IMR-90 (cell line): Measurements from ENCODE around the gene PROZ. TPM values are rescaled to one million over a fixed set of nuclear protein-coding genes. Genes with fewer than 3 reads are reported as not detected.

Experiments used
- ATAC-seq: fragments of 200-7000 bp; cut with Tn5 transposase; 2 replicates; pipeline ENCODE4 v1.9.1; 2020; ENCODE audit warnings: low read depth, mild to moderate bottlenecking, moderate library complexity
- BruUV-seq: library from RNA; stranded (reverse); fragments of 400-500 nt; replicated peaks from 2 replicates; lab custom pipeline; 2021; lab: Mats Ljungman, UMichigan
- CTCF ChIA-PET: fragments of 300-600 bp; formaldehyde crosslinking; extraction: SDS; loops from one replicate; lab custom pipeline; 2021; ENCODE audit warnings: antibody characterized with exemption; lab: Yijun Ruan, JAX
- POLR2A ChIA-PET: fragments of 300-600 bp; sonication (Branson Sonifier 250); formaldehyde crosslinking; loops from one replicate; lab custom pipeline; 2022; ENCODE audit warnings: antibody characterized with exemption; ENCODE audit not compliant: unreplicated experiment; lab: Charles Lee
- DNase-seq: peaks from one replicate; pipeline ENCODE4 v3.0.0; 2013
- H2AFZ ChIP-seq: replicated peaks from 2 replicates; pipeline ENCODE3; 2013; ENCODE audit warnings: low read length, mild to moderate bottlenecking; ENCODE audit not compliant: poor library complexity
- H2AK5ac ChIP-seq: 2 replicates; pipeline ENCODE4 v1.6.1; 2013; ENCODE audit warnings: low read depth, low read length, inconsistent platforms
- H2AK9ac ChIP-seq: replicated peaks from 2 replicates; pipeline ENCODE3; 2013; ENCODE audit warnings: mild to moderate bottlenecking, low read depth, low read length, moderate library complexity; ENCODE audit not compliant: poor library complexity
- H2BK120ac ChIP-seq: 2 replicates; pipeline ENCODE4 v1.6.1; 2013; ENCODE audit warnings: low read depth, low read length, inconsistent platforms
- H2BK15ac ChIP-seq: 3 replicates; pipeline ENCODE4 v1.6.1; 2013; ENCODE audit warnings: low read depth, low read length, inconsistent platforms
- H2BK20ac ChIP-seq: 2 replicates; pipeline ENCODE4 v1.6.1; 2013; ENCODE audit warnings: low read depth, mild to moderate bottlenecking, inconsistent platforms, low read length, moderate library complexity
- H2BK5ac ChIP-seq: 2 replicates; pipeline ENCODE4 v1.6.1; 2013; ENCODE audit warnings: mild to moderate bottlenecking, low read depth, low read length, inconsistent platforms; ENCODE audit not compliant: poor library complexity, severe bottlenecking
- H3K14ac ChIP-seq: replicated peaks from 2 replicates; pipeline ENCODE4 v1.6.1; 2013; ENCODE audit warnings: low read depth, low read length, inconsistent platforms
- H3K18ac ChIP-seq: 2 replicates; pipeline ENCODE4 v1.6.1; 2013; ENCODE audit warnings: low read depth, low read length, control low read depth
- H3K23ac ChIP-seq: 2 replicates; pipeline ENCODE4 v1.6.1; 2013; ENCODE audit warnings: low read depth, low read length, inconsistent platforms
- H3K27ac ChIP-seq: 2 replicates; pipeline ENCODE4 v1.5.1; 2013; ENCODE audit warnings: mild to moderate bottlenecking, control low read depth, low read length; ENCODE audit not compliant: insufficient read depth
- H3K27me3 ChIP-seq: 2 replicates; pipeline ENCODE4 v1.6.1; 2013; ENCODE audit warnings: low read length; ENCODE audit not compliant: control insufficient read depth, insufficient read depth
- H3K36me3 ChIP-seq: 2 replicates; pipeline ENCODE4 v1.6.1; 2013; ENCODE audit warnings: low read length, mixed read lengths; ENCODE audit not compliant: control insufficient read depth, insufficient read depth
- H3K4ac ChIP-seq: 2 replicates; pipeline ENCODE4 v1.6.1; 2013; ENCODE audit warnings: low read depth, low read length, inconsistent platforms
- H3K4me1 ChIP-seq: 2 replicates; pipeline ENCODE4 v1.6.1; 2013; ENCODE audit warnings: low read length, mixed read lengths; ENCODE audit not compliant: control insufficient read depth, insufficient read depth
- H3K4me2 ChIP-seq: 2 replicates; pipeline ENCODE4 v1.6.1; 2013; ENCODE audit warnings: low read depth, mild to moderate bottlenecking, control low read depth, low read length, moderate library complexity
- H3K4me3 ChIP-seq: 2 replicates; pipeline ENCODE4 v1.5.1; 2013; ENCODE audit warnings: low read depth, mild to moderate bottlenecking, control low read depth, low read length, moderate library complexity; ENCODE audit not compliant: insufficient read depth
- H3K56ac ChIP-seq: 2 replicates; pipeline ENCODE4 v1.6.1; 2013; ENCODE audit warnings: low read length, inconsistent platforms; ENCODE audit not compliant: insufficient read depth; ENCODE audit errors: extremely low read depth
- H3K79me1 ChIP-seq, 2 experiments: 2 replicates each; pipeline ENCODE4 v1.6.1; 2013; ENCODE audit warnings: low read length in 2 of 2, inconsistent platforms in 1 of 2, low read depth in 1 of 2
- H3K9ac ChIP-seq: 2 replicates; pipeline ENCODE4 v1.6.1; 2013; ENCODE audit warnings: low read depth, low read length, control low read depth
- H3K9me1 ChIP-seq: 2 replicates; pipeline ENCODE4 v1.6.1; 2013; ENCODE audit warnings: low read length, inconsistent platforms; ENCODE audit not compliant: insufficient read depth
- H3K9me3 ChIP-seq: 2 replicates; pipeline ENCODE4 v1.6.1; 2013; ENCODE audit warnings: low read length; ENCODE audit not compliant: control insufficient read depth, insufficient read depth
- H4K20me1 ChIP-seq: 2 replicates; pipeline ENCODE4 v1.6.1; 2013; ENCODE audit warnings: low read length, inconsistent platforms; ENCODE audit not compliant: insufficient read depth
- H4K5ac ChIP-seq: 2 replicates; pipeline ENCODE4 v1.6.1; 2013; ENCODE audit warnings: mild to moderate bottlenecking, low read depth, low read length, control low read depth
- H4K8ac ChIP-seq, 2 experiments: 2 replicates each; pipeline ENCODE4 v1.6.1; 2013; ENCODE audit warnings: low read depth in 2 of 2, low read length in 2 of 2, control low read depth in 1 of 2, inconsistent platforms in 1 of 2
- H4K91ac ChIP-seq: 2 replicates; pipeline ENCODE4 v1.6.1; 2013; ENCODE audit warnings: low read depth, low read length, inconsistent platforms; ENCODE audit not compliant: insufficient read depth
- BHLHE40 ChIP-seq: fragments of 150-350 bp; IDR thresholded peaks from 2 replicates; pipeline ENCODE4 v1.6.1; 2016; ENCODE audit warnings: mild to moderate bottlenecking, low read depth, low read length
- CEBPB ChIP-seq: IDR thresholded peaks from 2 replicates; pipeline ENCODE4 v1.6.1; 2012; ENCODE audit warnings: low read depth, low read length, improper control_type of control experiment
- CHD1 ChIP-seq: IDR thresholded peaks from 2 replicates; pipeline ENCODE4 v1.6.1; 2012; ENCODE audit warnings: low read depth, low read length, improper control_type of control experiment
- ELK1 ChIP-seq: fragments of 150-350 bp; IDR thresholded peaks from 2 replicates; pipeline ENCODE4 v1.6.1; 2016; ENCODE audit warnings: low read depth, mild to moderate bottlenecking, low read length, moderate library complexity, borderline replicate concordance
- MAFK ChIP-seq: IDR thresholded peaks from 2 replicates; pipeline ENCODE4 v1.6.1; 2012; ENCODE audit warnings: low read depth, low read length, improper control_type of control experiment
- MAZ ChIP-seq: IDR thresholded peaks from 2 replicates; pipeline ENCODE4 v1.6.1; 2012; ENCODE audit warnings: low read depth, mild to moderate bottlenecking, low read length, improper control_type of control experiment, moderate library complexity, borderline replicate concordance
- MXI1 ChIP-seq: IDR thresholded peaks from 2 replicates; pipeline ENCODE4 v1.6.1; 2012; ENCODE audit warnings: low read depth, mild to moderate bottlenecking, low read length, moderate library complexity, borderline replicate concordance
- NFE2L2 ChIP-seq: fragments of 150-350 bp; IDR thresholded peaks from 2 replicates; pipeline ENCODE4 v1.6.1; 2016; ENCODE audit warnings: low read depth, mild to moderate bottlenecking, low read length
- POLR2A ChIP-seq: IDR thresholded peaks from 2 replicates; pipeline ENCODE4 v1.6.1; 2012; ENCODE audit warnings: mild to moderate bottlenecking, low read depth, low read length
- RAD21 ChIP-seq: IDR thresholded peaks from 2 replicates; pipeline ENCODE4 v1.6.1; 2012; ENCODE audit warnings: low read length, improper control_type of control experiment
- RCOR1 ChIP-seq: IDR thresholded peaks from 2 replicates; pipeline ENCODE4 v1.6.1; 2012; ENCODE audit warnings: mild to moderate bottlenecking, low read length, improper control_type of control experiment; ENCODE audit not compliant: insufficient replicate concordance
- RFX5 ChIP-seq: IDR thresholded peaks from 2 replicates; pipeline ENCODE4 v1.8.0; 2012; ENCODE audit warnings: low read depth, mild to moderate bottlenecking, low read length, moderate library complexity
- SMC3 ChIP-seq: fragments of 150-350 bp; IDR thresholded peaks from 2 replicates; pipeline ENCODE4 v1.6.1; 2016; ENCODE audit warnings: low read depth, mild to moderate bottlenecking, antibody characterized with exemption, low read length, moderate library complexity
- WGBS, 2 experiments: methylation state at CpG; one replicate each; pipeline versions ENCODE4 v1.1.5 to v1.1.7; 2013; ENCODE audit warnings: missing lambda C conversion rate in 2 of 2; ENCODE audit not compliant: insufficient read length in 1 of 2; ENCODE audit errors: extremely low coverage in 2 of 2; 5-methylcytosine and 5-hydroxymethylcytosine counted together
- dilution Hi-C: fragments of 300-500 bp; cut with HindIII; formaldehyde crosslinking; loops from one replicate; pipeline ENCODE4 v1.14.3; 2018; ENCODE audit warnings: low sequenced_read_pairs; ENCODE audit not compliant: unreplicated experiment
- in situ Hi-C: fragments of 300-500 bp; cut with MboI; formaldehyde crosslinking; loops from 3 replicates; pipeline ENCODE4 v1.14.3; 2019; ENCODE audit warnings: low sequenced_read_pairs, inconsistent platforms, mixed read lengths
- intact Hi-C: fragments of 100-400 bp; cut with micrococcal nuclease; formaldehyde crosslinking; loops from 2 replicates; pipeline ENCODE4 v1.10.0; 2022
- polyA plus RNA-seq, 3 experiments: library from polyadenylated mRNA; depleted of rRNA; stranded (reverse); fragments of >200 nt; gene quantifications; 2 replicates each; pipeline ENCODE4 v1.2.3, GENCODE V29; 2012; ENCODE audit warnings: low replicate concordance in 1 of 3
- total RNA-seq: library from RNA; depleted of rRNA; stranded (reverse); fragments of >200 nt; gene quantifications from 2 replicates; pipeline ENCODE4 v1.2.3, GENCODE V29; 2012
- TF ChIP-seq, protein P1 (sequence below): conservative IDR thresholded peaks from 2 replicates; pipeline ENCODE4 v1.5.1; 2012; ENCODE audit warnings: mild to moderate bottlenecking, low read depth, low read length, improper control_type of control experiment
- TF ChIP-seq, protein P2 (sequence below): fragments of 150-350 bp; IDR thresholded peaks from 2 replicates; pipeline ENCODE4 v1.6.1; 2017; ENCODE audit warnings: mild to moderate bottlenecking, antibody characterized with exemption, low read length, low read depth

PROZ gene
- total and polyA plus RNA-seq, 2 of the 4 experiments (the other 2 are of a cell fraction) = not detected

DNA sequence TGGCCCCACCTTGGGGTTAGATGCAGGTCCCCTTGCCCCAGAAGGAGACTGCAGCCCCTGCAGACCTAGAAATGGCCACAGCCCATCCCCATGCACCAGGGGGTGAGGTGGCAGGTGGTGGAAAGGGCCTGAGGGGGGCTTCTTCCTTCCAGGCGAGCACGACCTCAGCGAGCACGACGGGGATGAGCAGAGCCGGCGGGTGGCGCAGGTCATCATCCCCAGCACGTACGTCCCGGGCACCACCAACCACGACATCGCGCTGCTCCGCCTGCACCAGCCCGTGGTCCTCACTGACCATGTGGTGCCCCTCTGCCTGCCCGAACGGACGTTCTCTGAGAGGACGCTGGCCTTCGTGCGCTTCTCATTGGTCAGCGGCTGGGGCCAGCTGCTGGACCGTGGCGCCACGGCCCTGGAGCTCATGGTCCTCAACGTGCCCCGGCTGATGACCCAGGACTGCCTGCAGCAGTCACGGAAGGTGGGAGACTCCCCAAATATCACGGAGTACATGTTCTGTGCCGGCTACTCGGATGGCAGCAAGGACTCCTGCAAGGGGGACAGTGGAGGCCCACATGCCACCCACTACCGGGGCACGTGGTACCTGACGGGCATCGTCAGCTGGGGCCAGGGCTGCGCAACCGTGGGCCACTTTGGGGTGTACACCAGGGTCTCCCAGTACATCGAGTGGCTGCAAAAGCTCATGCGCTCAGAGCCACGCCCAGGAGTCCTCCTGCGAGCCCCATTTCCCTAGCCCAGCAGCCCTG is 40.0 kb upstream of the PROZ start:
- Histone ChIP-seq H4K20me1 (no peaks in the 10 kb centered on the region), H2BK120ac (no peak overlapping the region), H3K9me3 (no peaks in the 10 kb centered on the region; the same call in 1 of the 2 replicates), H3K36me3 (no peaks in the 10 kb centered on the region), H2AK9ac (no peak overlapping the region), H2BK5ac (no peak overlapping the region), H2AFZ (no peak overlapping the region), H3K9me1 (peaks cover 11% of the 10 kb centered on the region; the same call in 1 of the 2 replicates), H3K56ac (no peak overlapping the region), H3K4me3 (no peak overlapping the region), H3K4me1 (peaks cover 6% of the 10 kb centered on the region; the same call in 1 of the 2 replicates), H3K14ac (no peak overlapping the region), H3K9ac (no peak overlapping the region), H2AK5ac (no peak overlapping the region), H4K8ac (no peak overlapping the region), H3K4me2 (no peak overlapping the region), H4K5ac (no peak overlapping the region), H3K18ac (no peak overlapping the region), H3K79me1 (no peaks in the 10 kb centered on the region), H2BK15ac (no peak overlapping the region), H3K27ac (no peak overlapping the region), H3K23ac (no peak overlapping the region), H2BK20ac (no peak overlapping the region), H4K91ac (no peak overlapping the region), H3K4ac (no peak overlapping the region), H3K27me3 (peaks cover 3% of the 10 kb centered on the region)
- intact Hi-C loops (no loop called here), in situ Hi-C loops (no loop called here), dilution Hi-C loops (no loop called here)
- ChIA-PET CTCF (no interaction called here), POLR2A (no interaction called here)
- DNase-seq = no peak
- no peak for ATAC-seq
- WGBS, 2 experiments = 89% methylated on average over 39 of the region's 42 CpGs; no CpG with 5 or more reads in 1 of the 2 experiments
- no TSS peak for BruUV-seq
- TF ChIP-seq ELK1 = no peak
- no peak for TF ChIP-seq MXI1
- TF ChIP-seq, protein P1, sequence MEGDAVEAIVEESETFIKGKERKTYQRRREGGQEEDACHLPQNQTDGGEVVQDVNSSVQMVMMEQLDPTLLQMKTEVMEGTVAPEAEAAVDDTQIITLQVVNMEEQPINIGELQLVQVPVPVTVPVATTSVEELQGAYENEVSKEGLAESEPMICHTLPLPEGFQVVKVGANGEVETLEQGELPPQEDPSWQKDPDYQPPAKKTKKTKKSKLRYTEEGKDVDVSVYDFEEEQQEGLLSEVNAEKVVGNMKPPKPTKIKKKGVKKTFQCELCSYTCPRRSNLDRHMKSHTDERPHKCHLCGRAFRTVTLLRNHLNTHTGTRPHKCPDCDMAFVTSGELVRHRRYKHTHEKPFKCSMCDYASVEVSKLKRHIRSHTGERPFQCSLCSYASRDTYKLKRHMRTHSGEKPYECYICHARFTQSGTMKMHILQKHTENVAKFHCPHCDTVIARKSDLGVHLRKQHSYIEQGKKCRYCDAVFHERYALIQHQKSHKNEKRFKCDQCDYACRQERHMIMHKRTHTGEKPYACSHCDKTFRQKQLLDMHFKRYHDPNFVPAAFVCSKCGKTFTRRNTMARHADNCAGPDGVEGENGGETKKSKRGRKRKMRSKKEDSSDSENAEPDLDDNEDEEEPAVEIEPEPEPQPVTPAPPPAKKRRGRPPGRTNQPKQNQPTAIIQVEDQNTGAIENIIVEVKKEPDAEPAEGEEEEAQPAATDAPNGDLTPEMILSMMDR = no peak
- no peak for TF ChIP-seq RFX5
- no peak for TF ChIP-seq RCOR1
- TF ChIP-seq NFE2L2 = no peak
- no peak for TF ChIP-seq MAFK
- no peak for TF ChIP-seq BHLHE40
- TF ChIP-seq MAZ = no peak
- TF ChIP-seq CHD1 = no peak
- no peak for TF ChIP-seq SMC3
- TF ChIP-seq CEBPB = no peak
- TF ChIP-seq RAD21 = no peak
- TF ChIP-seq POLR2A = no peak
- TF ChIP-seq, protein P2, sequence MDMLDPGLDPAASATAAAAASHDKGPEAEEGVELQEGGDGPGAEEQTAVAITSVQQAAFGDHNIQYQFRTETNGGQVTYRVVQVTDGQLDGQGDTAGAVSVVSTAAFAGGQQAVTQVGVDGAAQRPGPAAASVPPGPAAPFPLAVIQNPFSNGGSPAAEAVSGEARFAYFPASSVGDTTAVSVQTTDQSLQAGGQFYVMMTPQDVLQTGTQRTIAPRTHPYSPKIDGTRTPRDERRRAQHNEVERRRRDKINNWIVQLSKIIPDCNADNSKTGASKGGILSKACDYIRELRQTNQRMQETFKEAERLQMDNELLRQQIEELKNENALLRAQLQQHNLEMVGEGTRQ = no peak
